ENCODE results near the gene AUH. TPM values are rescaled to one million over a fixed set of nuclear protein-coding genes. Genes with fewer than 3 reads are reported as not detected.

The AUH gene
- total RNA-seq, 1 experiment from 2014 or later = 16.6 TPM

- DNase-seq (ENCODE audit: low read depth) = no peak
Observed at GRCh38 chr9:91340395-91340967, 21.2 kb downstream of the AUH start.

DNA sequence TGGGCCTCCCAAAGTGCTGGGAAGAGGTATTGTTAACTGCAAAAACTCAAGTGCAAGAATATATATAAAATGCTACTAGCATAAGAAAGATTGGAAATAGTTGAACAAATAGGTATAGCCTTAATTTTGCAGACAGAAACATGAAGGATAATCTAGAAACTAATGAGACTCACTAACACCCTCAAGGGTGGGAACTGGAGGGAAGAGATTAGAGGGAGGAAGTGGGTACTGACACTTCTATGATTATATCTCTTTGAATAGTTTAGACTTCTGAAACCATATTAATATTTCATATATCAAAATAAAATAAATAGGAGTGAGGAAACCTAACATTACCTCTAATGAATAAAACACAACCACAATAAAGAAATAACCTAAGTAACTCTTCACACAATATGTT lies 23.0 kb downstream of the AUH start:
- DNase-seq (ENCODE audit: low read depth) = no peak

- DNase-seq (ENCODE audit: low read depth) = no peak
Observed at GRCh38 chr9:91336786-91337185, 24.9 kb downstream of the AUH start.

- DNase-seq (ENCODE audit: low read depth) = peak; percentile 6
Observed at GRCh38 chr9:91334053-91334452, 27.7 kb downstream of the AUH start.

- DNase-seq (ENCODE audit: low read depth) = no peak
Observed at GRCh38 chr9:91333551-91333950, 28.2 kb downstream of the AUH start.

GRCh38 chr9:91332546-91333231 lies 29.0 kb downstream of the AUH start:
- no peak for DNase-seq (ENCODE audit: low read depth)

DNA sequence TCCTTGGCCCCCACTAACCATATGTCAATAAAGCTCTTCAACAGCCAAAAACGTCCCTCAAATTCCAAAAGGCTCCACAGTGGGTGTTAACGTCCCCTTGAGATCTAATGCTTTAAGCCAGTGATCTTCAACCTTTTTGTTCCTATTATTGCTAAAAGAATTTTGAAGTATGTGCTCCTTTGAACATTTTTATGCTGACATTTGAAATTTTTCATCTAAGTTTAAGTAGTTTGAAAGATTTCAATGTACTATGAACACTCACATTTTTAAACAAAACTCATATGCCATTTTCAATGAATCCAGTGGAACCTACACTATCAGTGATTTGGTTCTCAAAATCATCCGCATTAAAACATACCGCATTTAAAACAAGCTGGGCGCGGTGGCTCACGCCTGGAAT lies 29.9 kb downstream of the AUH start:
- no peak for DNase-seq (ENCODE audit: low read depth)

DNA sequence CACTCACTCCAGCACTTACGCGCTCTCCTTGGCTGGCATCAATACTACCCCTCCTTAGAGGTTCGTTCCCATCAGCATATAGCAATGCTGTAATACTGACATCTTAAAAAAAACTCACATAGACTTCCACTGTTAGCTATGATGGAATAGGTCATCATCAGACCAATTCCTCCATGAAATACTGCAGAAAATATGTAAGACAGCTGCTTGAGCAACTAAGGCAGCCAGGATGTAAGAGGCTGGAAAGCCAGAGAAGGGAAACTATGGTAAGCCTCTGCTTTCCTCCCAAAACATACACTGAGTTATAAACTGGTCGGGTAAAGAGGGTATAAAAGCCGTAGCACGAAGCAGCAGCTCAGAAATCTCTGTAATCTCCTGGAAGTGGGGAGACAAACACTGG lies 33.5 kb downstream of the AUH start:
- DNase-seq (ENCODE audit: low read depth) = no peak

GRCh38 chr9:91321691-91322090 lies 40.0 kb downstream of the AUH start:
- DNase-seq (ENCODE audit: low read depth) = no peak

DNA sequence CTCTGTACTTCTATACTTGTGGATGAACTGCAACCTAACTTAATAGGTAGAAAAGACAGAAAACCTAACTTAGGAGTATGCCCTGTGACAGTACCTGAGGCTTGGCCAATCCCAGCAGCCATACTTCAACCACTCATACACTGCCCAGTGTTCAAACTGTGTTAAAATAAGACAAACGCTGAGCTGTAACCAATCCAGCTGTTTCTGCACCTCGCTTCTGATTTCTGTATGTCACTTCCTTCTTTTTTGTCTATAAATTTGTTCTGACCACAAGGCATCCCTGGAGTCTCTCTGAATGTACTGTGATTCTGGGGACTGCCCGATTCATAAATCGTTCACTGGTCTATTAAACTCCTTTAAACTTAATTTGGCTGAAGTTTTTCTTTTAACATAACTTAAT lies 41.4 kb downstream of the AUH start:
- no peak for DNase-seq (ENCODE audit: low read depth)

DNA sequence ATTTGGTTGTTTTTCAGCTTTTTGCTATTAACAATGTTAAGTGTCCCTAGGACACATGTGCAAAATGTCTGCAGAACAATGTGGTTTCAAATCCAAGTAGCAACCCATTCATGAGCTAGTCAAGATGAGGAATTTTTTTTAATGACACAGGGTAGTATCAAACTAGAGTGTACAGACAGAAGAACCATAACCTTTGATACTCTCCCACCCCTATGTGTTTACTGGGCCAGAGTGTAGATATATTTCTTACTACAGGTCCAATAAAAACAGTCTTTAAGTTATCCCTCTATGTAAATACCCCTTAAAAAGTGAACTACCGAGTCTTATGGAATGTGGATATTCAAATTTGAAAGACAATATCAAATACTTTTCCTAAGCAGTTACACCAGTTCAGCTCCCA lies 45.6 kb downstream of the AUH start:
- no peak for DNase-seq (ENCODE audit: low read depth)

DNA sequence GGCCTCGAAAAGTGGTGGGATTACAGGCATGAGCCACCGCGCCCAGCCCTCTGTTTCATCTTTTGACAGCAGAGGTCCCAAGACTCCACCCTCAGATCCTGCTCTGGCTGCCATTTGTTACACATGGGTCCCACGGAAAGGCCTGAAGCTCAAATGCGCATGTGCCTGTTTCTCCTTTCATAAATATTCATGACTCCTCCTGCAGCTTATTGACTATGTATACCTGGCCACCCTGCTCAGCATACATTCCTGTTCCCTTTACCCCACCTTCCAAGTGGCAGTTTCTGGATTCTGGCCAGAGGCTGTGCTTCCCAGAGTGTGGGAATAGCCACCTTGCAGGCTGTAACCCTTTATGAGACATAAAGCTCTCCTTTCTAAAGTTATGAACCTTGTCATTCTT lies 46.5 kb downstream of the AUH start:
- DNase-seq (ENCODE audit: low read depth) = no peak

DNA sequence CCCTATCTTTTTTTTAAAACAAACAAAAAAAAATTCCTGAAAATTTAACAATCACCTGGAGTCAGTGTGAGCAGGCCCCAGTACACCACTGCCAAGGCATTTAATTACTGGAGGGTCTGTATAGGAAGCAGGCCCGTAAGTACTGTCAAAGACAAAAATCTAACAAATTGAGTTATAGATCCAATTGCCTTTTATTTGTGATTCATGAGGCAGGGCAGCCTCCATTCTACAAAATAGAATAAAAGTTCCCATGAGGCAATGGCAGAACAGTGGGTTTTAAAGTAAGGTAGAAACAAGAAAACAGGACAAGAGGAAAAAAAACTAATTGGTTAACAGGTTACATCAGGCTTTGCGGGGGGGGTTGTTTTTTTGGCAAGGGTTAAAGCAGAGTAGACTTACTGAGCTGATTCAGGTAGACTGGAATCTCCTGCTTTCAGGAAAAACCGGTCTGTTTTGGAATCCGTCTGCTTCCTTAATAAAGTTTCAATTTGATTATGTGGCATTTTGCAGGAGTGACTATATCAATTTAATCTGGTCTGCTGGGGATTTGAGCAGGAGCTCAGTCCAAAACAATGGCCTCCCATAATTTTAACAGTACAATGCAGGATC lies 48.9 kb downstream of the AUH start:
- DNase-seq (ENCODE audit: low read depth) = peak; percentile 20

GRCh38 chr9:91310037-91310436 lies 51.7 kb downstream of the AUH start:
- no peak for DNase-seq (ENCODE audit: low read depth)

GRCh38 chr9:91308191-91308590 lies 53.5 kb downstream of the AUH start:
- DNase-seq (ENCODE audit: low read depth) = no peak

GRCh38 chr9:91307279-91307678 lies 54.4 kb downstream of the AUH start:
- DNase-seq (ENCODE audit: low read depth) = no peak

- DNase-seq (ENCODE audit: low read depth) = no peak
Observed at GRCh38 chr9:91306296-91306630, 55.5 kb downstream of the AUH start.

DNA sequence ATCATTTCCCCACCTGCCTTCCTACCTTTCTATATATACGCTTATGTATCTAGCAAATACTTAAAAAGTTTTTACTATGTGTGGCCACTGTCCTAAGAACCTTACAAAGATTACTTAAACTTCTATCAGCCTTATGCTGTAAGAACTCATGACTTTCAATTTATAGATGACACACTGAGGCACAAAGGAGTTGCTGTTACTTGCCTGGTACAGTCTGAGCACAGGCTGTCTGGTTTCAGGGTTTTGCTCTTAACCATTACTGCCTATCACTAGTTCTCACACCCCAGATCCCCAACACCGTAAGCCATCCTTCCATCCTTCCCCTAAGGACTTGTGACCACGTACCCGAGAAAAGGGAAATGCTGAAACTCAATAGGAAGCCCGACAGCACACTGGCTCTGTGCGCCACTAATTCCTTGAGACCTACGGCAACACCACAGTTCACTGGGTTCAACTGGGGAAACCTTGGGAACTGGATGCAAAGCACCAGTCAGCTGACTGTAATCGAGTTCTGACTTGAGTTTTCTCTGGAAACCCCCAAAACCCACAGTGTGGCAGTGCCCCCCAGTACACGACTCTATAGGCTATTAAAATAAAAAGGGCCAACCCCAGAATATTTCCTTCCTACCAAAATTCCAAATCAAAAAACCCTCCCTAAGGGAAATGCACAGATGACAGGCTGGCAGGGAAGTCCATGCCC lies 56.0 kb downstream of the AUH start:
- DNase-seq (ENCODE audit: low read depth) = no peak

- DNase-seq (ENCODE audit: low read depth) = no peak
Observed at GRCh38 chr9:91303741-91304415, 57.8 kb downstream of the AUH start.

DNA sequence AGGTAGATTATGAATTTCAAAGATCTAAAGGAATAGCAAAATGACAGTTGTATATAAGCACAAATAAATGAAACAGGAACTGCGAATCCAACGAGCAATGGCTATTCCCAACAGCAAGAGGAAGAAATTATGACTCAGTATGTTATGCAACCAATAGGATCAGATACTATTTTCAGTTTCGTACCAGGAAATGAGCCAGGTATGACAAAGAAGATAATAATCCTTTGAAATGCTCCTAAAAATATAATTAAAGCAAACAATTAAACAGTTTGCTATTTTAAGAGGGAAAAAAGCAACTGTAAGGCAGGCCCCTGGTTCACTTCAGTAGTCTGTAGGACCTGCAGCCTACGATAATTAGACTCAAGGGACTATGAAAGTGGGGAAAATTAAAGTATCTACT lies 58.9 kb downstream of the AUH start:
- peak; percentile 93 for DNase-seq (ENCODE audit: low read depth)

GRCh38 chr9:91301161-91301560 lies 60.6 kb downstream of the AUH start:
- peak; percentile 58 for DNase-seq (ENCODE audit: low read depth)

DNA sequence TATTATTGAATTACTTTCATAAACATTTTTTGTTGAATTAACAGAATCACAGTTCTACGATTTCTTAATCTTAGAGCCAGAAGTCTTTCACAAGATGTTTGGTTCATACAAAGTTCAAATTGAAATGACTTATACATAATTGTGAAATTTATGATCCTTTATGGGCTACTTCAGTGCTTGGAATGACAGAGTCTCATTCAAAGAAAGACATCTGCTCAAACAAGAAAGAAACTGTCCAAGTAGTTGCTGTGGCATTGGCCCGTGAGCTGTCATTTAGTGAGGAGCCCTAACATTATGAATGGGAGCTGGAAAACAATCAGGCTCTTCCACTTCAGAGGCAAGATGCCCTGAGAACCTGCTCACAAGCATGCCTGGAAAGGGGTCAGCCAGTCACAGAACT lies 63.4 kb downstream of the AUH start:
- no peak for DNase-seq (ENCODE audit: low read depth)

GRCh38 chr9:91297306-91297705 lies 64.4 kb downstream of the AUH start:
- DNase-seq (ENCODE audit: low read depth) = no peak
